22Rv1 (cell line): Measurements from ENCODE around the gene CCL22.

ENCODE experiments used
- H3K27ac ChIP-seq: fragments of 450-650 bp; 2 replicates; pipeline ENCODE4 v1.5.1; 2017
- CTCF ChIP-seq: fragments of 450-650 bp; IDR thresholded peaks from 2 replicates; pipeline ENCODE4 v1.5.1; 2017; ENCODE audit warnings: mild to moderate bottlenecking
- ZFX ChIP-seq: fragments of 450-650 bp; IDR thresholded peaks from 2 replicates; pipeline ENCODE4 v1.6.1; 2017; ENCODE audit warnings: antibody characterized with exemption, borderline replicate concordance

The CCL22 gene

DNA sequence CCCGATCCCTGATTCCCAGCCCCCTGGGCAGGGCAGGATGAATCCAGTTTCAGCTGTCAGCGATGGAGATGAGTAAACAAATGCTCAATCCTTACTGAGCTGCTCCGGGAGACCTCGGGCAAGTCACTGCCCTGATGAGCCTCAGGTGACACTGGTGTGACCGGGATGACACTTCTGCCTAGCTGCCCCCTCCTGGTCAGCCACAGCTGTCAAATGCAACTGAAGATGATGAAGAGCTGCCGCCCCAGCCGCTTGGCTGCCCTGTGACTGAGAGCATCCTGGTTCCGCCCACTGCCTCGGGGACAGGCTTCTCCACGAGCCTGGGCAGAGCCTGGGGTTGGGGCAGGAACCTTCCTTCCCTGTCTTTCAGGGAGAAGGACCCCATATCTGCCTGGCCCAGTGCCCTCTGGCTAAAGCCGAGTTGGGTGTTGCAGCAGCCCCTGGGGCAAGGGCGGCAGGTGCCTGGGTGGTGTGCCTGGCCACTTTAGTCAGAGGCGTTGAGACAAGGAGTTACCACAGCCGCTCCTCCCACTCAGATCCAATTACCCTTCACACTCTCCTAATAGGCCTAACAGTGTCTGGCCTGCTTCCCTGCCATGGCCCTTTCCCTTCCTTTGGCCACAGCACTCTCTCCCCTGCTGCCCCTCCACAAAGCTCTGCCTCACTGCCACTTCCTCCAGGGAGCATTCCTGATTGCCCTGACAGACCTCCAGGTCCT, 51.4 kb downstream of the CCL22 start:
- peak overlapping the region; percentile 17; the same call in 1 of the 2 replicates for H3K27ac ChIP-seq
- no peak for TF ChIP-seq ZFX
- TF ChIP-seq CTCF: 0 out of 2 replicates have a peak, but pooled peaks have one; percentile 15

DNA sequence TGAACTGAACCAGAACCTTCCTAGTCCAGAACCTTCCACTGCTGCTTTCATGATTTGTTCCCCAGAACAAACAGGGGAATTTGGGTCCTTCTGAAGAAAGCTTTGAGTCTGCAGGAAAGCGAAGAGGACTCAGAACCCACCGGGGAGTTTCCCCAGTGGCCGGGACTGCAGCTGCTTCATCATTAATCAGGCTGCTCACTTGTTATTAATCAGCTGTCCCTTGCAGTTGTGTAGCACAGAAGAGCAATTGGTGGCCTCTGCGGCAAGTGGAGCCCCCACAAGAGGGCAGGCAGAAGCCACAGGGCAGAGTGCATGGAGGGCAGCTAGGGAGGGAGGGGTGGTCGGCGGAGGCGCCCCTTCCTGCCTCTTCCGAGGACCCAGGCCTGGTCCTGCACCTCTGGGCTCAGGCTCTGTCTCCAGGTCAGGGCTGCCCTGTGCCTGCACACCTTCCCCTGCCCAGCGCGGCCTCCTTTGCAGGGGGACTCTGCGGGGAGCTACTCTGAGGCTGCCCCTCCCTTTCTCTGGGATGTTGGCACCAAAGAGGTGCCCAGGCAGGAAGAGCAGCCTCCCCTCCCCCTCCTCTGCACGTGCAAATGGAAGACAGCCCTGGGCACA, 52.9 kb downstream of the CCL22 start:
- TF ChIP-seq CTCF: no peak
- TF ChIP-seq ZFX: no peak
- no peak overlapping the region for H3K27ac ChIP-seq

GRCh38 chr16:57412584-57412983, 54.0 kb downstream of the CCL22 start:
- TF ChIP-seq CTCF: no peak
- no peak for TF ChIP-seq ZFX
- H3K27ac ChIP-seq: no peak overlapping the region

- H3K27ac ChIP-seq: no peak overlapping the region
- no peak for TF ChIP-seq ZFX
- no peak for TF ChIP-seq CTCF
These were observed 54.7 kb downstream of the CCL22 start for GRCh38 chr16:57413301-57413730.

DNA sequence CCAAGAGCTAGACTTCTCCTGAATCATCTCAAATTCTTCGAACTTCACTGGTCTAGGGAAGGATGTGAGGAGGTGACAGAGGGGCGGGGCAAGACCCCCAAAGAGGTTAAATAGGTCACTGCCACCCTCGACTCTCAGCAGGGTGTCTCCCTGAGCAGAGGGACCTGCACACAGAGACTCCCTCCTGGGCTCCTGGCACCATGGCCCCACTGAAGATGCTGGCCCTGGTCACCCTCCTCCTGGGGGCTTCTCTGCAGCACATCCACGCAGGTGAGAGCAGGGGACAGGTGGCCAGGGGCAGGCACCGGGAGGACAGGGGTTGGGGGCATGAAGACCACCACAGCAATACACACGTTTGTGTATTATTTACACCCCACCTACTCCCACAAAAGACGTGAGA, 55.1 kb downstream of the CCL22 start:
- no peak overlapping the region for H3K27ac ChIP-seq
- TF ChIP-seq ZFX (no peak), CTCF (no peak)
